AG04449 (cell line): ENCODE results near the gene NTM.

ENCODE experiments used
- CTCF ChIA-PET: fragments of 350-600 bp; formaldehyde crosslinking; extraction: SDS; loops from one replicate; lab custom pipeline; 2021; ENCODE audit warnings: antibody characterized with exemption; lab: Yijun Ruan, JAX
- POLR2A ChIA-PET: fragments of 400-600, 350-600 bp; formaldehyde crosslinking; extraction: SDS; loops from one replicate; lab custom pipeline; 2020; ENCODE audit warnings: antibody characterized with exemption, inconsistent platforms; lab: Yijun Ruan, JAX
- DNase-seq: peaks from one replicate; pipeline ENCODE4 v3.0.0-alpha.2; 2010; ENCODE audit warnings: low read depth, low spot score
- H3K4me3 ChIP-seq: 2 replicates; pipeline ENCODE4 v1.5.1; 2011; ENCODE audit warnings: low read depth, mild to moderate bottlenecking, control low read depth, low read length
- CTCF ChIP-seq: IDR thresholded peaks from one replicate; pipeline ENCODE4 v1.5.1; 2011; ENCODE audit warnings: mild to moderate bottlenecking, moderate library complexity, low read length, control low read depth, inconsistent platforms; ENCODE audit not compliant: insufficient read depth; ENCODE audit errors: missing control alignments

The NTM gene

GRCh38 chr11:132285631-132286030, 915.2 kb downstream of the NTM start:
- DNase-seq = no peak
- ChIA-PET CTCF (no interaction called here), POLR2A (no interaction called here)
- no peak for TF ChIP-seq CTCF
- H3K4me3 ChIP-seq = no peak overlapping the region

DNA sequence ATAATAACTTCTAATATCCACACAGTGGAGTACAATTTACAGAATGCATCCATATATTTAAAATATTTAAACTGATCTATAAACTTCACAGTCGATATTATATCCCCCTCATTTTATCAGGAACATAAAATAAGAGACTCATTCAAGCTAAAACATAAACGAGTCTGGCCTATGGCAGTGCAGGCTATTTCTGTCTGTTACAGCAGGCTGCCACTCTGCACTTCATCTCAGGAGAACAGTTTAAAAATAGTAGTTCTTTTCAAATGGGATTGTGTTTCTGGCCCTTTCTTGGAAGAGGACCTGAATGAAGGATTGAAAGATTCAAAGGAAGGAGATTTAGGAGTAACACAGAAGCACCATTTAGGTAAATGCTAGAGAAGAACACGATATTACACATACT, 915.7 kb downstream of the NTM start:
- CTCF ChIA-PET = no interaction called here

DNA sequence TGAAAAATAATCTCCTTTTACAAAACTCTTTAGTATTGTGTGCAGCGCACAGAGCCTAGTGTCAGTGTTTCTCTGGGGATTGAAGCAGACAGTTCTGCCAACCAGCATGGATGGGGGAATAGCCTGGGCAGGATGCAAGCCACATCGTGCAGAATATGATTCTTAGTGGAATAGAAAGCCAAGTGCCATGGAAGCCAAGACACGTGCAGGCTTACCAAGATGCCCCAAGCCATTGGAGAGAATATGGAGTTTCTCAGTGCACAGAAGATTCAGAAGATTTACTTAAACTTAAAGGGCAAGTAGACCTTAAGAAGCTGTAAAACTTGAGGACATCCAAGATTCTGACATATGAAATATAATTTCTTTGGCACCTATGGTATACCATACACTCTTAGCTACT, 917.6 kb downstream of the NTM start:
- CTCF ChIA-PET = interaction anchor here (2.8 kb wide), 1 partner anchor 24 kb away, joined by 9 read pairs; no protein-coding TSS in a partner anchor
- DNase-seq = no peak
- POLR2A ChIA-PET = no interaction called here
- no peak for TF ChIP-seq CTCF
- H3K4me3 ChIP-seq = no peak overlapping the region

More for the DNA sequence above, 915.7 kb downstream of the NTM start:
- H3K4me3 ChIP-seq = no peak overlapping the region
- TF ChIP-seq CTCF = no peak
- POLR2A ChIA-PET = no interaction called here
- no peak for DNase-seq

DNA sequence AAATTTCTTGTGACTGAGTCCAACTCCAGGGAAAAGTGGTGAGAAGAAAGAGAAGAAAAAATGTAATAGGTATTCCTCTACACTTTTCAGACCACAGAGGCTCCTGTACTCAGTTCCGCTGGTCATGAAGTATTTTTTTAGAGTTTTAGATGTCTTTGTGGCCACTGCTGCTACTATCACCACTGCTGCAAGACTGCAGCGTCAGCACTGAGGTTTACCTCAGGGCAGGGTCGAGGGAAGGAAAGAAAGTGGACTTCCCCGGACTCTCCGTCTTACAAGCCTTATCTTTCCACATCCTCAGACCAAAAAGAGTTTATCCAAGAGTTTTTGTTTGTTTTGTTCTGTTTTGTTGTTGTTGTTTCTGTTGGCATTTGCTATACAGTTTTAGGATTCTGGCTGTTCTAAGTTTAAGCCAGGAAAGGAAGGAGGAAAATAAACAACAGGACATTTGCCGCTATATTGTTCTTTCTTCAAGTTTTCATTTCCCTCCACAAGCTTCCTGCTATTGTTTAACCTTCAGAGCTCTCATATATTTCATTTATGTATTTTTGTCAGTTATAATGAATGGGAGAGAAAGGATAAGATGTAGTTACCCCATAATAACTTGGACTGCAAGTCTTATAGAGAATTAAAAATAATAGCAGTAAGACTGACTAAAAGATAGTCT, 919.3 kb downstream of the NTM start:
- CTCF ChIA-PET = interaction anchor here (0.9 to 2.8 kb wide), 6 partner anchors 9 to 22 kb away, joined by 3 to 9 read pairs (median 4); no protein-coding TSS in a partner anchor
- no peak for TF ChIP-seq CTCF
- POLR2A ChIA-PET = no interaction called here

DNA sequence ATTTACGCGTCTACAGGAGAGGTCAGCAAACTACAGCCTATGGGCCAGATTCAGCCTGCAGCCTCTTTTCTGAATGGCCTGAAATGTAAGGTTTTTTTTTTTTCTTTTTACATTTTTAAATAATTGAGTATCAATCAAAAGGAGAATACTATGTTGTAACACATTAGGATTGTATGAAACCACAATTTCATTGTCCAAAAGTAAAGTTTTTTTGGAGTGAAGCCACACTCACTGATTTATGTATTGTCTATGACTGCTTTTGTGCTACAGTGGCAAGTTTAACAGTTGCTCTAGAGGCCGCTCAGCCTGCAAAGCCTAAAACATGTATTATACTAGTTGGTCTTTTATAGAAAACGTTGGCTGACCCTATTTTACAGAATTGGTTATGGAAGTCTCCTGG, 923.2 kb downstream of the NTM start:
- no peak overlapping the region for H3K4me3 ChIP-seq
- TF ChIP-seq CTCF = no peak
- DNase-seq = no peak
- POLR2A ChIA-PET = no interaction called here
- CTCF ChIA-PET = interaction anchor here (0.8 kb wide), 1 partner anchor 19 kb away, joined by 3 read pairs; no protein-coding TSS in a partner anchor

More for the DNA sequence above, 919.3 kb downstream of the NTM start:
- no peak overlapping the region for H3K4me3 ChIP-seq
- DNase-seq = no peak

- CTCF ChIA-PET = interaction anchor here (4.7 kb wide), 1 partner anchor 18 kb away, joined by 17 read pairs; no protein-coding TSS in a partner anchor
- no peak for DNase-seq
- no peak overlapping the region for H3K4me3 ChIP-seq
- no peak for TF ChIP-seq CTCF
- POLR2A ChIA-PET = no interaction called here
Measured at GRCh38 chr11:132296946-132297610, 926.7 kb downstream of the NTM start.
